Measurements from ENCODE around the gene LRMDA.

The LRMDA gene

GRCh38 chr10:75663947-75664664 lies 232.7 kb downstream of the LRMDA start:
- H3K4me3 ChIP-seq (ENCODE audit: low read depth, low read length): no peak overlapping the region
- no peak for DNase-seq (ENCODE audit: low read depth)
- no peak for TF ChIP-seq CTCF (IDR thresholded peaks at IDR 0.05; ENCODE audit: low read depth, low read length, missing control alignments)

GRCh38 chr10:75664968-75665367 lies 233.5 kb downstream of the LRMDA start:
- no peak overlapping the region for H3K4me3 ChIP-seq (ENCODE audit: low read depth, low read length)
- DNase-seq (ENCODE audit: low read depth): no peak
- no peak for TF ChIP-seq CTCF (IDR thresholded peaks at IDR 0.05; ENCODE audit: low read depth, low read length, missing control alignments)

GRCh38 chr10:75665707-75666106 lies 234.3 kb downstream of the LRMDA start:
- no peak overlapping the region for H3K4me3 ChIP-seq (ENCODE audit: low read depth, low read length)
- no peak for TF ChIP-seq CTCF (IDR thresholded peaks at IDR 0.05; ENCODE audit: low read depth, low read length, missing control alignments)
- DNase-seq (ENCODE audit: low read depth): no peak

GRCh38 chr10:75672111-75672671 lies 240.8 kb downstream of the LRMDA start:
- TF ChIP-seq CTCF (IDR thresholded peaks at IDR 0.05; ENCODE audit: low read depth, low read length, missing control alignments): no peak
- DNase-seq (ENCODE audit: low read depth): no peak
- no peak overlapping the region for H3K4me3 ChIP-seq (ENCODE audit: low read depth, low read length)

- no peak overlapping the region for H3K4me3 ChIP-seq (ENCODE audit: low read depth, low read length)
- TF ChIP-seq CTCF (IDR thresholded peaks at IDR 0.05; ENCODE audit: low read depth, low read length, missing control alignments): no peak
- DNase-seq (ENCODE audit: low read depth): no peak
Measured at GRCh38 chr10:75672842-75673241, 241.4 kb downstream of the LRMDA start.

- no peak for DNase-seq (ENCODE audit: low read depth)
- no peak overlapping the region for H3K4me3 ChIP-seq (ENCODE audit: low read depth, low read length)
- no peak for TF ChIP-seq CTCF (IDR thresholded peaks at IDR 0.05; ENCODE audit: low read depth, low read length, missing control alignments)
Measured at GRCh38 chr10:75677541-75677940, 246.1 kb downstream of the LRMDA start.

- DNase-seq (ENCODE audit: low read depth): no peak
- no peak overlapping the region for H3K4me3 ChIP-seq (ENCODE audit: low read depth, low read length)
- no peak for TF ChIP-seq CTCF (IDR thresholded peaks at IDR 0.05; ENCODE audit: low read depth, low read length, missing control alignments)
Measured at GRCh38 chr10:75678527-75678926, 247.1 kb downstream of the LRMDA start.
